Gastrocnemius medialis (tissue), 4 donors: Measurements from ENCODE around the gene PALD1. TPM values are rescaled to one million over a fixed set of nuclear protein-coding genes. Genes with fewer than 3 reads are reported as not detected.

Experiments used
- ATAC-seq, 2 donors: fragments of 150-250 bp; one replicate each; pipeline ENCODE4 v1.9.1; 2016
- DNase-seq, 2 donors: peaks; one replicate each; pipeline ENCODE4 v3.0.0-alpha.2; 2019
- H3K27ac ChIP-seq, 4 donors: fragments of 200-600 bp; sonication (generic); 1 replicate in 1 of 4; 2 replicates in 3 of 4; pipeline ENCODE4 v1.5.1; 2016 to 2018; ENCODE audit warnings: mild to moderate bottlenecking in 2 of 4, moderate library complexity in 1 of 4
- H3K27me3 ChIP-seq, 3 donors: fragments of 200-600 bp; sonication (generic) in 2 of 3; 1 replicate in 1 of 3; 2 replicates in 2 of 3; pipeline versions ENCODE4 v1.5.1 to v1.6.0; 2016 to 2019; ENCODE audit warnings: mild to moderate bottlenecking in 1 of 3, moderate library complexity in 1 of 3
- H3K36me3 ChIP-seq, 2 donors: fragments of 200-600 bp; sonication (generic) in 1 of 2; one replicate each; pipeline ENCODE4 v1.5.1; 2017 to 2018
- H3K4me1 ChIP-seq, 2 donors: fragments of 200-600 bp; sonication (generic) in 1 of 2; one replicate each; pipeline ENCODE4 v1.5.1; 2016 to 2017; ENCODE audit warnings: mild to moderate bottlenecking in 2 of 2
- H3K4me3 ChIP-seq, 4 donors: fragments of 200-600 bp; sonication (generic) in 3 of 4; 1 replicate in 1 of 4; 2 replicates in 3 of 4; pipeline ENCODE4 v1.5.1; 2016 to 2019; ENCODE audit warnings: mild to moderate bottlenecking in 2 of 4
- H3K9me3 ChIP-seq, 3 donors: fragments of 200-600 bp; sonication (generic) in 2 of 3; 1 replicate in 1 of 3; 2 replicates in 2 of 3; pipeline ENCODE4 v1.5.1; 2016 to 2019
- POLR2A ChIP-seq, 2 donors: fragments of 450-650 bp; IDR thresholded peaks; one replicate each; pipeline ENCODE4 v1.6.1; 2017; ENCODE audit warnings: antibody characterized with exemption in 2 of 2, mild to moderate bottlenecking in 2 of 2, moderate library complexity in 2 of 2
- in situ Hi-C, 4 donors: fragments of 200-750 bp; cut with MboI; loops; one replicate each; pipeline versions ENCODE4 v1.15.0 to v1.8.0; 2017; ENCODE audit warnings: low sequenced_read_pairs in 4 of 4
- intact Hi-C: fragments of 100-400 bp; cut with DNase I; formaldehyde crosslinking; loops from one replicate; pipeline ENCODE4 v1.15.1; 2023; ENCODE audit warnings: low total_unique reads
- total RNA-seq, 4 donors: library from RNA; depleted of rRNA; stranded (reverse); fragments of >200 nt; gene quantifications; one replicate each; pipeline versions ENCODE4 v1.1.0 to v1.2.3, GENCODE V29; 2016
- TF ChIP-seq, protein P1 (sequence below), 5 experiments: fragments of 450-650 bp in 3 of 5; fragments of 200-600 bp in 2 of 5; sonication (generic) in 2 of 5; IDR thresholded peaks in 4 of 5; conservative IDR thresholded peaks in 1 of 5; 1 replicate in 4 of 5; 2 replicates in 1 of 5; pipeline ENCODE4 v1.5.1; 2016 to 2019; ENCODE audit warnings: antibody characterized with exemption in 5 of 5, mild to moderate bottlenecking in 3 of 5, moderate library complexity in 3 of 5

PALD1 gene
- total RNA-seq, 4 donors from 2014 or later = 1.4 to 4.1 (median 2.3) TPM

DNA sequence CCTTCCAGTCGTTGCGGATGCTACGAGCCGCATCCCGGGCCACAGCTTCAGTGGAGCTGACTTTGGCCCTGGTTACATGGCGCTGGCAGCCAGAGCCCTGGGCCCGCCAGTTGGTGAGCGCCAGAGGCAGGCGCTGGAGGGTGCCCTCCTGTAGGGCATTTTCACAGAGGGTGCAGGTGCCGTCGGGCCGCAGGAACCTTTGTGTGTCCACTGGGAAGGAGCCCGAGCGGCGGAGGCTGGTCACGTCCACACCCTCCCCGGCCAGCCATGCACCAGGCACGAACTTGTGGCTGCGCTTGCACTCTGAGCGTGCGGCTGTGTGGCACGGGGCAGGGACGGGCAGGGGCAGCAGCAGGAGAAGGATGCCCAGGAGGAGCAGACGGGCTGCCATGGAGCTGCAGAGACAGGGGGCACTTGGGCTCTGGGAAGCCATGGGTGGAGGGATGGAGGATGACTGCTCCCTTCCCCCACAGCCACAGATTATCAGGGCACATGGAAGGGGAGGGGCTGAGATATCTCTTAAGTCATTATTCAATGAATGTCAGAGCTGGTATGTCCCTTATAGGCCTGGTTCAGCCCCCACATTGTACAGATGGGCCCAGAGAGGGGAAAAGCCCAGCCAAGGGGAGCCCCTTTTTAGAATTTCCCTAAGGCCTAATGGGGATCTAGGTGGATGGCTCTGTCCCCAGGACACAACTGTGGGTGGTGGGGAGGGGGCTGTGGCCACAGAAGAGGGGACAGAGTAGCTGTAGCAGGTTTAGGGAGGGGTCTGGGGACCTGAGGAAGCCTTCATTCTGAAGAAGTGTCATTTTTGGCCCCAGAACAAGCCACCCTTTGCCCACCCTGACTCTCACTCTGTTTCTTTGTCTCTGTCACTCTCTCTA is 122.2 kb downstream of the PALD1 start:
- ATAC-seq (no peak), DNase-seq (no peak)
- Histone ChIP-seq H3K4me1 (no peaks in the 10 kb centered on the region), H3K27ac (no peak overlapping the region), H3K4me3 (no peak overlapping the region), H3K36me3 (no peaks in the 10 kb centered on the region), H3K27me3 (no peaks in the 10 kb centered on the region), H3K9me3 (no peaks in the 10 kb centered on the region)
- intact Hi-C loops = no loop called here
- TF ChIP-seq, protein P1, sequence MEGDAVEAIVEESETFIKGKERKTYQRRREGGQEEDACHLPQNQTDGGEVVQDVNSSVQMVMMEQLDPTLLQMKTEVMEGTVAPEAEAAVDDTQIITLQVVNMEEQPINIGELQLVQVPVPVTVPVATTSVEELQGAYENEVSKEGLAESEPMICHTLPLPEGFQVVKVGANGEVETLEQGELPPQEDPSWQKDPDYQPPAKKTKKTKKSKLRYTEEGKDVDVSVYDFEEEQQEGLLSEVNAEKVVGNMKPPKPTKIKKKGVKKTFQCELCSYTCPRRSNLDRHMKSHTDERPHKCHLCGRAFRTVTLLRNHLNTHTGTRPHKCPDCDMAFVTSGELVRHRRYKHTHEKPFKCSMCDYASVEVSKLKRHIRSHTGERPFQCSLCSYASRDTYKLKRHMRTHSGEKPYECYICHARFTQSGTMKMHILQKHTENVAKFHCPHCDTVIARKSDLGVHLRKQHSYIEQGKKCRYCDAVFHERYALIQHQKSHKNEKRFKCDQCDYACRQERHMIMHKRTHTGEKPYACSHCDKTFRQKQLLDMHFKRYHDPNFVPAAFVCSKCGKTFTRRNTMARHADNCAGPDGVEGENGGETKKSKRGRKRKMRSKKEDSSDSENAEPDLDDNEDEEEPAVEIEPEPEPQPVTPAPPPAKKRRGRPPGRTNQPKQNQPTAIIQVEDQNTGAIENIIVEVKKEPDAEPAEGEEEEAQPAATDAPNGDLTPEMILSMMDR (IDR thresholded peaks at IDR 0.05 in 4 of 5, conservative IDR thresholded peaks at IDR 0.05 in 1 of 5) = no peak
- no peak for TF ChIP-seq POLR2A (IDR thresholded peaks at IDR 0.05)
- in situ Hi-C loops = no loop called here

DNA sequence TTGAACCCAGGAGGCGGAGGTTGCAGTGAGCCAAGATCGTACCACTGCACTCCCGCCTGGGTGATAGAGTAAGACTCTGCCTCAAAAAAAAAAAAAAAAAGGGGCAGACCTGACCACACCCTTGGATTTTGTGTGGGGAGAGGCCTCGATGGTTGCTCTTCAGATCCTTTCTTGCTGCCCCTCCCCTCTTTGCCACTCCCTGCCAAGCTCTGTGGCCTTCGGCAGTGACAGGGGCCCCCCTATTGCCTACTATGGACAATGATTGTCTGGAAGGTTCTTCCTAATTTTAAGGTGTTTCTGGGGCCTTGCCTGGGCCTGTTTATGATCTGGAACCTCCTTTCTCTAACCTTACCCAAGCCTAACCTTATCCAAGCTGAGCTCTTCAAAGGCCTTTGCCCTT is 123.2 kb downstream of the PALD1 start:
- DNase-seq (no peak), ATAC-seq (no peak)
- TF ChIP-seq POLR2A (IDR thresholded peaks at IDR 0.05) = no peak
- TF ChIP-seq, protein P1 (IDR thresholded peaks at IDR 0.05 in 4 of 5, conservative IDR thresholded peaks at IDR 0.05 in 1 of 5) = no peak
- Histone ChIP-seq H3K27ac (no peak overlapping the region), H3K27me3 (no peaks in the 10 kb centered on the region), H3K4me3 (no peak overlapping the region), H3K4me1 (no peaks in the 10 kb centered on the region), H3K9me3 (no peaks in the 10 kb centered on the region), H3K36me3 (no peaks in the 10 kb centered on the region)
- in situ Hi-C loops = no loop called here
- intact Hi-C loops = no loop called here

DNA sequence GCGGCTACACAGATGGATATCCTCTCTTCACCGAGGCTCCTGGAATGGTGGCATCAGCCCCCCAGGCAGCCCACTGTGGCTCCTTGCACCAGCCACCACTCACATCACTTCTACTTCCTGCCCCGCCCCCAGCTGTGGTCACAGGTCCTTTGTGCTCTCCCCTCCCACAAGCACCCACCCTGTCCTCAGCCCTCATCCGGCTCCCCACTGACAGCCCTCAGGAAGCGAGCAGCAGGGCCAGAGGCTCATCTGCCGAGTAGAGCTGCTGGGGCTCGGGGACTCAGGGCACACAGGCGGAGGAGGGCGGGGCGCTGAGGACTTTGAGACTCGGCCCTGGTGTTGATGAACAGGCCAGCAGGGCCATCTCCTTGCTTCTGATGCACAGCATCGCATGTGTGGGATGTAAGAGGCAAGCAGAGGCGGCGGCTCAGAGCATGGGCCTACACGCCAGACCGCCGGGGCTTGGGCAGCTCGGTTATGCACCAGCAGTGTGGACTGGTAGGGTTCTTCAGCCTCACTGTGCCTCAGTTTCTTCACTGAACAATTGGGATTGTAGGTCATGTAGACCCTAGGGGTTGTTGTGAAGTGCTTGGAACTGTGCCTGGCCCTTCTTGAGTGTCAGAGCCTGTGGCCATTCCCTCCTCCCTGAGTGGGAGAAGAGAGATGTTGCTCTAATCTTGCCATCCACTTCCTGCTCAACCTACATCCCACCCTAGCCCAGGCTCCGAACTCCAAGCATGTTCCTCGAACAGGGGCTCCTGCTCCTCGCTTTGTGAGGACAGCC is 124.3 kb downstream of the PALD1 start, which contains the start of gene PRF1:
PRF1 (minus strand) TSS at position 77 of the 784 bp plus-strand sequence. CDS start 1,839 bp downstream, outside the sequence.
- Histone ChIP-seq H3K4me1 (no peaks in the 10 kb centered on the region), H3K27ac (no peak within 1 kb of the TSS)
- in situ Hi-C loops = no loop called here

DNA sequence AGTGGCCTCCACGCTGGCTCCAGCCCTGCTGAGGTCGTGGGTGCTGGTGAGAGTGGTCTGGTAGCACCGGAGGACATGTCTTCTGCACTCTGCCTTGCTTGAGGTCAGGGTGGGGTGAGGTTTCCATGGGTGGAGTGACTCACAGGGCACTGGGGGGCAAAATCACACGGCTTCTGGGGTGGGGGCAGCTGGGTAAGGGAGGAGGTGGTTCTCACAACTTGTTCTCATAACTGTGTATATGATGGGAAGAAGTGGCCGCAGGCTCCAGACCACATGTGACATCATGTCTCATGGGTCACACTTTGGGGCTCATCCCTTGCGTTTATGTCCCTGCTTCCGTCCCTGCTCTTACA is 124.9 kb downstream of the PALD1 start:
- H3K27ac ChIP-seq = no peak overlapping the region
- TF ChIP-seq, protein P1 (IDR thresholded peaks at IDR 0.05 in 4 of 5, conservative IDR thresholded peaks at IDR 0.05 in 1 of 5) = no peak
- TF ChIP-seq POLR2A (IDR thresholded peaks at IDR 0.05) = no peak
- no peaks in the 10 kb centered on the region for H3K4me1 ChIP-seq
- H3K27me3 ChIP-seq = no peaks in the 10 kb centered on the region
- H3K4me3 ChIP-seq = no peak overlapping the region
- in situ Hi-C loops = no loop called here
- no peaks in the 10 kb centered on the region for H3K9me3 ChIP-seq
- no peak for DNase-seq
- no peak for ATAC-seq
- no peaks in the 10 kb centered on the region for H3K36me3 ChIP-seq
- intact Hi-C loops = no loop called here

More for the DNA sequence above, 124.3 kb downstream of the PALD1 start, which contains the start of gene PRF1:
- Histone ChIP-seq H3K4me3 (no peak within 1 kb of the TSS), H3K9me3 (no peaks in the 10 kb centered on the region), H3K27me3 (no peaks in the 10 kb centered on the region), H3K36me3 (no peaks in the 10 kb centered on the region)
- ATAC-seq (no peak), DNase-seq (peak in 1 of 2 donors; percentile 23)
- TF ChIP-seq POLR2A (IDR thresholded peaks at IDR 0.05) = no peak
- TF ChIP-seq, protein P1 (IDR thresholded peaks at IDR 0.05 in 4 of 5, conservative IDR thresholded peaks at IDR 0.05 in 1 of 5) = no peak
- intact Hi-C loops = no loop called here
